Ascending aorta (tissue), 2 donors: ENCODE data around the gene JAZF1. TPM values are rescaled to one million over a fixed set of nuclear protein-coding genes. Genes with fewer than 3 reads are reported as not detected.

Source experiments
- DNase-seq, 2 donors: peaks; one replicate each; pipeline ENCODE4 v3.0.0-alpha.2; 2019; ENCODE audit warnings: low spot score in 2 of 2
- H3K27ac ChIP-seq, 2 donors: fragments of 200-600 bp; sonication (generic); one replicate each; pipeline ENCODE4 v1.5.1; 2016 to 2017; ENCODE audit warnings: mild to moderate bottlenecking in 1 of 2
- H3K27me3 ChIP-seq: fragments of 200-600 bp; sonication (generic); one replicate; pipeline ENCODE4 v1.5.1; 2017
- H3K36me3 ChIP-seq, 2 donors: fragments of 200-600 bp; sonication (generic); one replicate each; pipeline ENCODE4 v1.5.1; 2016
- H3K4me1 ChIP-seq, 2 donors: fragments of 200-600 bp; sonication (generic); one replicate each; pipeline ENCODE4 v1.5.1; 2016 to 2017; ENCODE audit warnings: mild to moderate bottlenecking in 1 of 2
- H3K4me3 ChIP-seq, 2 donors: fragments of 200-600 bp; sonication (generic); one replicate each; pipeline ENCODE4 v1.5.1; 2016 to 2017; ENCODE audit warnings: mild to moderate bottlenecking in 1 of 2
- H3K9me3 ChIP-seq, 2 donors: fragments of 200-600 bp; sonication (generic); one replicate each; pipeline ENCODE4 v1.5.1; 2016
- CTCF ChIP-seq, 3 experiments: fragments of 200-600 bp in 2 of 3; fragments of 450-650 bp in 1 of 3; sonication (generic) in 2 of 3; IDR thresholded peaks; one replicate each; pipeline ENCODE4 v1.5.1; 2016 to 2019; ENCODE audit warnings: antibody characterized with exemption in 3 of 3, mild to moderate bottlenecking in 1 of 3, moderate library complexity in 1 of 3
- intact Hi-C: fragments of 100-400 bp; cut with DNase I; formaldehyde crosslinking; loops from one replicate; pipeline ENCODE4 v1.15.1; 2023
- total RNA-seq: library from RNA; depleted of rRNA; stranded (reverse); fragments of >200 nt; gene quantifications from one replicate; pipeline ENCODE4 v1.1.0, GENCODE V29; 2016

The JAZF1 gene
- total RNA-seq, 1 donor from 2014 or later, result 37.7 TPM

GRCh38 chr7:27795977-27796376 lies 384.6 kb downstream of the JAZF1 start:
- Histone ChIP-seq H3K4me1 (no peaks in the 10 kb centered on the region), H3K27me3 (no peaks in the 10 kb centered on the region), H3K4me3 (no peak overlapping the region), H3K9me3 (no peaks in the 10 kb centered on the region), H3K27ac (no peak overlapping the region), H3K36me3 (peaks cover 28 to 42% of the 10 kb centered on the region in 2 donors)
- no peak for DNase-seq
- intact Hi-C loops, result no loop called here
- TF ChIP-seq CTCF (IDR thresholded peaks at IDR 0.05), result no peak

GRCh38 chr7:27793780-27794179 lies 386.8 kb downstream of the JAZF1 start:
- intact Hi-C loops, result no loop called here
- no peak overlapping the region for H3K4me3 ChIP-seq
- no peaks in the 10 kb centered on the region for H3K4me1 ChIP-seq
- peaks cover 28 to 42% of the 10 kb centered on the region in 2 donors for H3K36me3 ChIP-seq
- H3K27me3 ChIP-seq, result no peaks in the 10 kb centered on the region
- no peak for DNase-seq
- TF ChIP-seq CTCF (IDR thresholded peaks at IDR 0.05), result no peak
- no peaks in the 10 kb centered on the region for H3K9me3 ChIP-seq
- no peak overlapping the region for H3K27ac ChIP-seq

- H3K4me1 ChIP-seq, result peaks cover 0 to 9% of the 10 kb centered on the region in 2 donors
- intact Hi-C loops, result no loop called here
- no peaks in the 10 kb centered on the region for H3K9me3 ChIP-seq
- no peaks in the 10 kb centered on the region for H3K27me3 ChIP-seq
- H3K27ac ChIP-seq, result no peak overlapping the region
- TF ChIP-seq CTCF (IDR thresholded peaks at IDR 0.05), result no peak
- DNase-seq, result no peak
- peaks cover 11 to 28% of the 10 kb centered on the region in 2 donors for H3K36me3 ChIP-seq
- H3K4me3 ChIP-seq, result no peak overlapping the region
Observed at GRCh38 chr7:27788437-27788836, 392.2 kb downstream of the JAZF1 start.

GRCh38 chr7:27784399-27785053 lies 396.1 kb downstream of the JAZF1 start:
- Histone ChIP-seq H3K9me3 (no peaks in the 10 kb centered on the region), H3K4me3 (no peak overlapping the region), H3K27me3 (no peaks in the 10 kb centered on the region), H3K36me3 (peaks cover 0 to 13% of the 10 kb centered on the region in 2 donors), H3K4me1 (peaks cover 0 to 13% of the 10 kb centered on the region in 2 donors), H3K27ac (no peak overlapping the region)
- DNase-seq, result no peak
- intact Hi-C loops, result no loop called here
- peak; percentile 26 to 51 (median 36) for TF ChIP-seq CTCF (IDR thresholded peaks at IDR 0.05)

- H3K27ac ChIP-seq, result no peak overlapping the region
- peaks cover 0 to 13% of the 10 kb centered on the region in 2 donors for H3K4me1 ChIP-seq
- no peak for TF ChIP-seq CTCF (IDR thresholded peaks at IDR 0.05)
- H3K36me3 ChIP-seq, result peaks cover 3 to 9% of the 10 kb centered on the region in 2 donors
- H3K27me3 ChIP-seq, result no peaks in the 10 kb centered on the region
- H3K4me3 ChIP-seq, result no peak overlapping the region
- intact Hi-C loops, result no loop called here
- no peaks in the 10 kb centered on the region for H3K9me3 ChIP-seq
- no peak for DNase-seq
Observed at GRCh38 chr7:27782849-27783248, 397.7 kb downstream of the JAZF1 start.
